HPDE6-E6E7 (cell line): Measurements from ENCODE around the gene DPYSL4.

Experiments
- DNase-seq: peaks from one replicate; pipeline ENCODE4 v3.0.0; 2011; ENCODE audit warnings: missing footprints; ENCODE audit errors: extremely low spot score

DPYSL4 gene

GRCh38 chr10:132226586-132227405 is 40.0 kb downstream of the DPYSL4 start:
- DNase-seq = no peak

- no peak for DNase-seq
Measured at GRCh38 chr10:132227851-132228390, 41.2 kb downstream of the DPYSL4 start.

GRCh38 chr10:132228616-132229015 is 41.9 kb downstream of the DPYSL4 start:
- DNase-seq = no peak

- DNase-seq = no peak
Measured at GRCh38 chr10:132229096-132229495, 42.3 kb downstream of the DPYSL4 start.

GRCh38 chr10:132229834-132230556 is 43.2 kb downstream of the DPYSL4 start:
- DNase-seq = no peak

DNA sequence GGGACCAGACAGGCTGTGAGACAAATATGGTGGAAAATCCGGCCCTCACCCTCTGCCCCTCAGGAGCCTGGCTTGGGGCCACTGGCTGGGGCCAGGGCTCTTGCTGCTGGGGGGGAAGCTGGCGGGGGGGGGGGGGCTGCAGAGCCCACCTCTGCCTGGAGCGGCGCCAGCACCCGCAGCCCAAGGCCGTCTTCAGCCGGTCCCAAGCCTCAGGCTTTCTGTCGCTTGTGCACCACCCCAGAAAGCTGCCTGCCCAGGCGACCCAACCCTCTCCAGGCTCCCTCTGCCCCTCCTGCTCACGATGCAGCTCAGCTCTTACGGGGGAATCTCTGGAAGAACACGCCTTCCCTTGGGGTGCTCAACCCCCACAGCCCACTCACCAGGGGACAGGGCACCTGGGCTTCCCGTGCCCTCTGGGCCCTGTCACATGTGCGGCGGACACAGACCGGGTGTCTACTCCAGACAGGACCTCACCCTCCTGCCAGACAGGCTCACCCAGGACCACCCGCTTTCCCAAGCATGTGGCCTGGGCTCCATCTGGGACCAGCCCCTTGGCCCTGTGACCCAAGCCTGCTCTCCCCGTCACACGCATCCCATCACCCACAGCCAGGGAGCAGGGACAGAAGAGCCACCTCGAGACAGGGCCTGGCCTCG is 43.9 kb downstream of the DPYSL4 start:
- no peak for DNase-seq

DNA sequence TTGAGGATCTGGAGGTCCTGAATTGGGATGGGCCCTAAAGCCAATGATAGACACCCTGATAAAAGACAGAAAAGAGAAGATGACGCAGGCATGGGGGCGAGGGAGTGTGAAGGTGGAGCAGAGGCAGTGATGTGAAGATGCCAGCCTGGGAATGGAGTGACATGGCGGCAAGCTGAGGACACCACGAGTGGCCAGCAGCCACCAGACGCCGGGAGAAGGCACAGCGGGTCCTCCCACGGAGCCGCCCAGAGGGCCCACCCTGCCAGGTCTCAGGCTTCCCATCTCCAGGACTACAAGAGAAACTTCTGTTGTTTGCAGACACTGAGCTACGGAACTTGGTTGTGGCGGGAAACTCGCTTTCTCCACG is 44.9 kb downstream of the DPYSL4 start:
- no peak for DNase-seq

- DNase-seq = no peak
Measured at GRCh38 chr10:132232023-132232951, 45.5 kb downstream of the DPYSL4 start.

GRCh38 chr10:132232981-132233380 is 46.2 kb downstream of the DPYSL4 start:
- no peak for DNase-seq

- DNase-seq = no peak
Measured at GRCh38 chr10:132233501-132234085, 46.8 kb downstream of the DPYSL4 start.

DNA sequence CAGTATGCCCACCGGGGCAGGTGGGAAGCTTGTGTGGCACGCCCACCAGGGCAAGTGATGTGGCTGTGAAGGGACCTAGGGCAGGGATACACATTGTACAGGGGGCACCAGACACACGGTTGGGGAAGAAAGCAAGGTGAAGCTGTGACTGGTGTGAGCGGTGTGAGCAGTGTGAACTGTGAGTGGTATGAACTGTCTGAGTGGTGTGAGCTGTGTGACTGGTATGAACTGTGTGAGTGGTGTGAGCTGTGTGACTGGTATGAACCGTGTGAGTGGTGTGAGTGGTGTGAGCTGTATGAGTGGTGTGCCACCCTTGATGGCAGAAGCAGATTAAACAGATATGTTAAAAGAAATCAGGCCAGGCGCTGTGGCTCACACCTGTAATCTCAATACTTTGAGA is 48.1 kb downstream of the DPYSL4 start:
- DNase-seq = no peak

DNA sequence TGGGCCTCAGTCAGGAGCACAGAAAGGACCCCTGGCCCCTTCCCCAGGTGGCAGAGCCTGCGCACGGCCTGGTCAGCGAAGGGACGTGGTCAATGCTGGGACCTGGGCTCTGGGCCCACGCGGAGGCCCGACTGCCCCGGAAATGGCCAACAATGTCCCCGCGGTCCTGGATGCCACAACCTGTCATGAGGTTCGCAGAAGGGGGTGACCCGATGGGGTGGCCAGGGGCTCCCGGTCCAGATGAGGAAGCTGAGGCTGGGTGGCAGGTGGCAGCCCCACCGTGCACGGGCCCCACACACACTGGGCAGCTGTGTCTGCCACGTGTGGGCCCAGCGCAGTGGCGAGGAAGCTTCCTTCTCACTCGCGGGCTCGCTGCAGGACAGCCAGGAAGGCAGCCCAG is 49.4 kb downstream of the DPYSL4 start:
- no peak for DNase-seq

DNA sequence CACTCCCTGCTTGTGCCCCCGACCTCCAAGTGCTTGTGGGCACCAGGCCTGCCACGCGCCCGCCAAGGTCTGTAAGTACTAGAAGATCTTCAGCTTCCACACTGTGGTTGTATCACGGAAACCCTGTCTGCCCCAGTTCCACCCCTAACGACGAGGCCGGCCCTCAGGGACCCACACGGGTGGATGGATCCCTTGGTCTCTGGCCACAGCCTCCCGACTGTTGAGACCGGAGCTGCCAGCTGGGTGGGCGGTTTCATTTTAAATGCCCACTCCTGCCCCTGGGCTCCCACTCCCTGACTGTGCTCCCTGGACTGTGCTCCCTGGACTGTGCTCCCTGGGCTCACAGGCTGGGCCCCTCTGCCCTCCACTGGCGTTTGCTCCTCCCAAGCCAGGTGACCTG is 50.1 kb downstream of the DPYSL4 start:
- DNase-seq = no peak

DNA sequence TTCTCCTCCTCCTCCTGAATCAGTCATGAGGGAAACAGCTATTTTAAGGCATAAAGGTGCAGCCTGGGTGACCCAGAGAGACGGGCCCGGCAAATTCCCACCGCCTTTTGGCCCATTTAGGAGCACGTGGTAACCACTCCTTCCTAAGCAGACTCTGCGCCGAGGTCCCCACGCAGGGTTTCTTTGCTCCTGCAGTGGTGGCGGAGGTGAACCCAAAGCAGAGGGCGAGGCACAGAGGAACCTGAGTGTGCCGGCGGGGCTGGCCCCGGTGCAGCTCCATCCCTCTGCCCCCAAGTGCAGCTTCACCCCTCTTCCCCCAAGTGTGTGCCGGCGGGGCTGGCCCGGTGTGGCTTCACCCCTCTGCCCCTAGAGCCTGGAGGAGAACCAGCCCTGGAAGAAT is 50.6 kb downstream of the DPYSL4 start:
- DNase-seq = no peak

DNA sequence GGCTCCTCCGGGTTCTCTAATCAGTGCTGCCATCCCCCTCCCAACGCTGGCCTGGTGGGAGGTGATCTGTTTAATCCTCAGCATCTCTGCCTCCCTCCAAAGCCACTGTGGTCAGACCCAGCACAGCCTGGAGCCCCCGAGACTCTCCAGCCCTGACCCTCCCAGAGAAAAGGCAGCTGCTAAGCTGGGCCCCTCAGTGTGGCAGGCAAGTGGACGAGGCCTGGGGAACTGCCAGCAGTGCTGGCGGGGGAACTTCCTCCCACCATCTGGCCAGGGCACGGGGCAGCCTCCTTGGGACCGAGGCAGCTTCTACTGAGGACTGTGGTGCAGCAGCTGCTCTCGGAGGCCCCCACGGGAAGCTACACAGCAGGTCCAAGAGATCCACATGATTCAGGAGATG is 51.1 kb downstream of the DPYSL4 start:
- DNase-seq = no peak

DNA sequence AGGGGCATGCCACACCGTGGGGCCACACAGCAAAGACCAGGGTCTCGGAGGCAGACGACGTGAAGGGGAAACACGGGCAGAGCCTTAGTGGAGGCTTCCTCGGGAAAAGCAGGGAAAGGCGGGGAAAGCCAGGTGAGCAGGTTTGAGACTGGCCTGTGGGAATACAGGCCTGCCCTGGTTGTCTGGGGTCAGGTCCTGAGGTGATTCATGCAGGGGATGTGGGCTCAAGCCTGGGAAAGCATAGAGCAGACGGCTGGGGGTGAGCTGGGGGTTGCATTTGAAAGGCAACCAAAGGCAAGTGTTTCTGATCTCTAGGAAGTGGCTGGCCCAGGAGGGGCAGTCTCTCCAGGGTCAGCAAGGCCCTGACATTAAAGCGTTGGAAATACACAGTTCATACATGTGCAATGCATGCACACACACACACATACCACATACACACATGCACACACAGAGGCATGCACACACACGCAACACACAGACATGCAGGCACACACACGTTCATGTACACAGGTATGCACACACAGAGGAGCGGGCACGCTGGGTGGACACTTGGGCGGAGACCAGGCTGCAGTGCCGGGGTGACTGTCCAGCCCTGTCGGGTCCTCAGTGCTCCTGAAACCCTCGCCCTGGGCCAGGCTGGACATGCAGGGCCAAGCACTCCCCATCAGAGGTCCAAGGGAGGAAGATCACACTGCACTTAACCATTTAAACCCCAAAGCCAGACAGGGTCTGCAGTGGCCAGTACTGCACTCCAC is 51.8 kb downstream of the DPYSL4 start:
- DNase-seq = no peak

- no peak for DNase-seq
Measured at GRCh38 chr10:132239126-132240031, 52.6 kb downstream of the DPYSL4 start.

DNA sequence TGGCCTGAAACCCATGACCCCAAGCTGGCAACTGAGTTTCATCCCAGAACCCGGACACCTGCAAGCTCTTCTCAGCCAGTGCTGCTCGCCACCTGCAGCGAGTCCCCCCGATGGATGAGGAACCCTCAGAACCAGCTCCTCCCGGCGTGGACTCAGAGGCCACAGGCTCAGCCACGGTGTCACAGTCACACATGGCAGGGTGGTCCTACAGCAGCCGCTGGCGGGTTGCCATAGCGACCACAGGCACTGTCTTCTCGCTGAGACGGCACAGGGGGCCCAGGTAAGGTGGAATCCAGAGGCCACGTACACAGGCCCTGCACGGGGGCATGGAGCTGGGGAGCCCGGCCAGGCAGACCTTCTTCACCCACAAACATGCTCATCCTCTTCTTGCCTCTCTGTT is 53.4 kb downstream of the DPYSL4 start:
- no peak for DNase-seq

DNA sequence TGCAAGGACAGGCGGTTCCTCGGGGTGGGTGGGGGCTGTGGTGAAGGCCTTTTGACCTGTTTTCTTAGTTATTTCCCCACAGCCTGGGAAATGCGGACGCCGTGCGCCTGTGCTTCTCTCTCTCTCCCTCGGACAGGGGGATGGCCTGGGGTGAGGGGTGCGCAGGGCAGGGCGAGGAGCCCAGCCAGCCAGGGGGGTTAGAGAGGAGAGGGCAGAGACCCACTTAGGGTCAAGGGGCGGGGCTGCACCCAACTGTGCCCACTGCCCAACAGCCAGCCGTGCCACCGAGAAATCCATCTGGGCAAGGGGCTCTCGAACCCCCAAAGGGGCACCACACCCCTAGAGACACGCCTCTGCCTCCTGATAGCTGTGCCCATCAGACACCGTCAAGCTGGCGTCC is 53.8 kb downstream of the DPYSL4 start:
- no peak for DNase-seq
